Sciatic nerve (tissue), 2 donors: ENCODE measurements around the gene CETN1. TPM values are rescaled to one million over a fixed set of nuclear protein-coding genes. Genes with fewer than 3 reads are reported as not detected.

Source experiments
- ATAC-seq: fragments of 200-7000 bp; cut with Tn5 transposase; one replicate; pipeline ENCODE4 v1.9.1; 2020; ENCODE audit warnings: mild to moderate bottlenecking, moderate library complexity
- DNase-seq: peaks from one replicate; pipeline ENCODE4 v3.0.0-alpha.2; 2020; ENCODE audit warnings: low spot score
- intact Hi-C: fragments of 100-400 bp; cut with DNase I; formaldehyde crosslinking; loops from one replicate; pipeline ENCODE4 v1.14.2; 2022
- total RNA-seq: library from RNA; stranded (reverse); fragmentation: NEBNext Ultra II Directional; extraction: Animal tissue kit (Norgen Biotek cat#: 25700); gene quantifications from one replicate; pipeline ENCODE4 v1.2.1, GENCODE V29; 2021
- donor health status: DM: no; HTN: no; CAD: no.
- donor health status: DM: no; HTN: no; CAD: no.

The CETN1 gene
- total RNA-seq, 1 donor from 2014 or later = not detected

GRCh38 chr18:574865-575645 is 5.1 kb upstream of the CETN1 start:
- DNase-seq (no peak), ATAC-seq (no peak)
- intact Hi-C loops = no loop called here

DNA sequence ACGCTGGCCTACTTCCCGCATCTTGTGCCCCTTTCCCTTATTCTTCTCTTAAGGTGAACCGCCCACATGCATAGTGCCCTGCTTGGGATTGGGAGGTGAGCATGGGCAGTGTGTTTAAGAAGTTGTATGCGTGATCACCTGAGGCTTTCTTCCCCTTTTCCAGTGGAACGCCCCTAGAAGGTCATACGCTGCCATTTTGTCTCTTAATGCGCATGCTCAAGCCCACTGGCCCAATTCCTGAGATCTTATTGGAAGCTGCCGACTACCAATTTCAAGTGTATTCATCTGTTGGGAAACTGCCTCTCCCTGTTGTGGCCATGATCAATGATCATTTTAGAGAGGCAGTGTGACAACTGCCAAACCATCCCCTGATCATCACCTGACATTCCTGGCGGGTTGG is 3.3 kb upstream of the CETN1 start:
- no peak for ATAC-seq
- intact Hi-C loops = no loop called here
- DNase-seq = no peak

- ATAC-seq = no peak
- intact Hi-C loops = no loop called here
- DNase-seq = no peak
Observed at GRCh38 chr18:577643-578375, 2.4 kb upstream of the CETN1 start.

DNA sequence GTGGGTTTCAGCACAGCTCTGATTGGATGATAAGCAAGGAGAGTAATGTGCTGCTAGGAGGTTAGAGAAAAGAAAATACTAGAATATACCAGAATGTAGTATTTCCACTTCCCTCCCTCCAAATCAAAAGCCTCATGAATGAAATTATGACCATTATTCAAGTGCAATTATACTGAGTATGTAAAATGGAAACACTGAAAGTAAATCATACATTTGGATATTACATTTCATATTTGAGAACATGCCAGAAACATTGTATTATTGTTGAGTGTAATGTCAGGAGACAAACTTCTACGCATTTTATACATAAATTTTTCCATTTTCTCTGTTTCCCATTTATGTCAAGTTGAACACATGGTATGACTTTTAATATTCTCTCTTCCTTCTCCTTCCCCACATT is 942 bp upstream of the CETN1 start:
- DNase-seq (no peak), ATAC-seq (no peak)
- intact Hi-C loops = no loop called here

- DNase-seq (no peak), ATAC-seq (no peak)
- intact Hi-C loops = no loop called here
Observed at GRCh38 chr18:581096-581495, 916 bp downstream of the CETN1 start.

GRCh38 chr18:582465-582864 is 2.3 kb downstream of the CETN1 start:
- intact Hi-C loops = no loop called here
- DNase-seq (no peak), ATAC-seq (peak; percentile 17)

- DNase-seq (no peak), ATAC-seq (no peak)
- intact Hi-C loops = no loop called here
Observed at GRCh38 chr18:595068-595467, 14.9 kb downstream of the CETN1 start.

DNA sequence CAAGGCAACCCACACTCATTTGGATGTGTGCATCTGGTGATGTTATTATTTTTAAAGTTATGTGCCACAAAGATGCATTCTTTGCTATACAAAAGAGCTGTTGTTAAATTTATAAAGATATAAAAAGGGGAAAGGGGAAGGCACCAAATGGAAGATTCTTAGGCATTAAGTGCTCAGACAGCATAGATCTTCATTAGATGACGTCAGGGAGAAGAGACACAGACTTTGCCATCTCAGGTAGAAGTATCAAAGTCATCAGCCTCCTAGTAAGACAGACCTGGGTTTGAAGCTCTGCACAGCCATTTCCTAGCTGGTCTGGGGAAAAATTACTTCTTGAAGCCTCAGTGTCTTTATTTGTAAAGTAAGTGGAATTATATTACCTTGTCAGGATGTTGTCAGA is 15.4 kb downstream of the CETN1 start:
- intact Hi-C loops = no loop called here
- ATAC-seq (no peak), DNase-seq (no peak)

GRCh38 chr18:596288-596881 is 16.2 kb downstream of the CETN1 start:
- intact Hi-C loops = no loop called here
- no peak for ATAC-seq
- DNase-seq = no peak

- no peak for DNase-seq
- intact Hi-C loops = no loop called here
- no peak for ATAC-seq
Observed at GRCh38 chr18:598124-598589, 18.0 kb downstream of the CETN1 start.

GRCh38 chr18:600107-600506 is 19.9 kb downstream of the CETN1 start:
- no peak for DNase-seq
- no peak for ATAC-seq
- intact Hi-C loops = no loop called here

DNA sequence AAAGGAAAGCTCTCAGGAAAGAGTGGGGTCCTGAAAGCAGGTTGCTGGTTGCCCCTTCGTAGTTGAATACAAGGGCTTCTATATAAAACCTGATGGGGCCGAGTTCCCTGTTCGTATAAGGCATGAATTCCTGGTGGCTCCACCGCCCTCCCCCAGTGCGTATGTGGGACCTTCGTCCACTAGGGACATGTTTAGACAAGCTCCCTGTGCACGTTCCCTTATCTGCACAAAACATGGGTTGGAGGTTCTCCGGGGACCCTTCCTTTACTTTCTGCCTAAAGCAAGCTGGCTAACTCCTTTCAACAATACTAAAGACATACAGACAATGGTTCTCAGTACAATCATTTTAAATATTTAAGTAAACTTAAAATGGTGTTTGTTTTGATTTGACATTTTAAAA is 24.6 kb downstream of the CETN1 start:
- ATAC-seq (no peak), DNase-seq (no peak)
- intact Hi-C loops = no loop called here

DNA sequence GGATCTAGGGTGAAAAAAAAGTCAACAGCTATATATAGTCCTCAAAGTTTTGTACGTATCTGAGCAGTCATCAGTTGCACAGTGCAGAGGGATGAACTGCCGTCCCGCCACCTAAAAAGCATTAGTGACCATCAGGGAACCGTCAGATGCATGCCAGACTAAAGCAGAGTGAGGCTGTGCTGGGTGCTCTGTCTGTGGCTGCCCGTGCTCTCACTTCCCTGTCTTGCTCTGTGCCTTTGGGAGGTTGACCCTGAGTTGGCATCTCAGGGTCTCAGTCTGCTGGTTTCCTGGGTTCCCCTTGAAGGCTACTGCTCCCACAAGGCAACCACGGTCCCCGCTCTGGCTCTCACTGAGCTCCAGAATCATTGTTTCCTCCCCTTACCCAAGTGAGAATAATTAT is 27.8 kb downstream of the CETN1 start:
- ATAC-seq = peak; percentile 44
- DNase-seq = no peak
- intact Hi-C loops = no loop called here

GRCh38 chr18:610214-610928 is 30.2 kb downstream of the CETN1 start:
- DNase-seq = no peak
- intact Hi-C loops = no loop called here
- no peak for ATAC-seq

DNA sequence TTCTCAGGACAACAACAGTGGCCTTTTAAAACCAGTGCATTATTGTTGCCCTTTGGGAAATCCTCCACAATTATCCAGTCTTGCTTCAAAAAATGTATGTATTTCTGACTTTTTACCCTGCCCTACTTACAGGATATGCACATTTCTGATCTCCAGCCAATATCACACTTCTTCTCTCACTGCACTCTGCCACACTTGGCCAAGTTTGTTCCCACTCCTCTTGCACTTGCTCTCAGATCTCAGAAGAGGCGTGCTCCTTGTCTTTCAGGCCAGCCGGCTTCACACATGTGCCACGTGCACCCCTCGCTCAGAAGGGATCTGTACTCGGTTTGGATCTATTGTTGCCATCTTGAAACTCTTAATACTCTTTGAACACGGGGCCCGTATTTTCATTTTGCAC is 32.0 kb downstream of the CETN1 start:
- ATAC-seq (no peak), DNase-seq (no peak)
- intact Hi-C loops = no loop called here

DNA sequence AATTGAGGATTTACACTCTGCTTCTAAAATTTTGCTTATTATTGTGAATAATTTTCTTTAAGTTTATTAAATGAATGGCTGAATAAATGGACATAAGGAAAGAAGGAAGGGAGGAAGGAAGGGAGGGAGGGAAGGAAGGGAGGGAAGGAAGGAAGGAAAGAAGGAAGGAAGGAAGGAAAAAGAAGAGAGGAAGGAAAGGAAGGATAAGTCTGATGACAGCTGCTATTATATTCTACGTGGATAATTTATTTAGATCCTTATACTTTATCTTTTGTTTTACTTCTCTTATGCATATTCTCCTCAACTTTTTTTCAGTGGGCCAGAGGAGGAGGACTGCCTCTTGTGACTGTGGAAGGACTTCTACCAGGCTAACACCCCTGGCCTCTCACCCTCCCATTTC is 34.0 kb downstream of the CETN1 start:
- ATAC-seq (no peak), DNase-seq (no peak)
- intact Hi-C loops = no loop called here

DNA sequence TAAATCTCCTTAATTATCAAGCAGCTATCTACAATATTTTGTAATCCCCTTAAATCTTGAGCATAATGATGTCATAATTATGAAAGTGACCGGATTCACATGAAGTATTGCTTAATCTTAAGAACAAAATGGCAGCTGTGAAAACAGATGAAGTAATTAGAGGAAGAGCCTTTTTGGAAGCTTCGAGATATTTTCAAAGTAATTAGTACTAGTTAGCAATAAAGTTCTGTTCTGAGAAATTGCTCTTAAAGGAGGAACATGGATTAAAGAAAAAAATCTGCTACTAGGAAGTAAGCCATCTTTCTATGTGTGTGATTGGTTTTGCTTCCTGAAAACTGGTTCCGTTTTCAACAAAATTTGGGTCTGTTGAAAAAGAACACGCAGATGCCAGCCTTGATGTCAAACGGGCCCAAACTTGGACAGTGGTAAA is 34.9 kb downstream of the CETN1 start:
- ATAC-seq (peak; percentile 69), DNase-seq (no peak)
- intact Hi-C loops = loop anchor here (5.0 kb wide), 1 partner anchor 328 kb away; no protein-coding TSS in a partner anchor

DNA sequence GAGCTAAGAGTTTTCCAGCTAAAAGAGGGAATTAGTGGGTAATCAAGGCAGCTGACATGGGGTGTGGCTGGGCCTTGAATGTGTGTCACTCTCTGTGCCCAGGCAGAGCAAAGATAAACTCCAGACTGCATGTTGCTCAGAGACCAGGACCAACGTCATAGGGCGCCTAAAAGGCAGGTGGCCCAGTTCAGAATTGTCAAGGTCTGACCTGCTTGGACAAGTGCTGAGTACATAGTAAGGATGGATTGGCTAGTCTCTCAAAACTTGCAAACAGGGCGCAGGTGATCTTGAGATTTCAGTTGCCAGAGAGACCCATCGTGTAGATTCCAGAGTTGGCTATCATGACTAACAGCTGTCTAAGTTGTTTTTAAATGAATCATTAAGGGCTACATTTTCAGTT is 35.6 kb downstream of the CETN1 start:
- ATAC-seq = peak; percentile 52
- no peak for DNase-seq
- intact Hi-C loops = loop anchor here (5.0 kb wide), 1 partner anchor 328 kb away; no protein-coding TSS in a partner anchor

DNA sequence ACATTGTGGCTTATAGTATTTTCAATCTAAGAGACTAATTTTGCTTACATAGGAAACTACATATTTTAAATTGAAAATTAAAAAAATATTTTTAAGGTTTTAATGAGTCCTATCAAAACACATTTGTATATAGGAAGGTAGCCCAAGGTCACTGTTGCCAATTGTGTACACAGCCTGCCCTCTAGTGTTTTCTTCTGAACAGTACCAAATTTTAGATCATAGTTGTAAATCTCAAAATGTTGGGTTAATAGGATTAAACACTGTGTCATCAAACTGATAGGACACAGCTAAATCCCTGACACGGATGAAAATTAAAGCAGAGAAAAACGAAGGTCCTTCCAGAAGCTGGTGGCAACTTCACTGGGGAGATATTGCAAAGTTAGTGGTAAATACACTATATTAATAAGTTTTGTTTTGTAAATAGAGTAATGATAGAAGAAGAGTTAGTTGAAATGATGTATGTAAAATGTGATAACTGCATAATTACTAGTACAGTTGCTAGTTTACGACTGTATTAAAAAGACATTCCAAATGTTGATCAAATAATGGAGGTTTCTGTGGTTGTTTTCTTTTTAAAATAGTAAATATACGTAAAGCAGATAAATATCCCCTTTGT is 36.3 kb downstream of the CETN1 start:
- intact Hi-C loops = loop anchor here (5.0 kb wide), 1 partner anchor 329 kb away; no protein-coding TSS in a partner anchor
- ATAC-seq (peak; percentile 69), DNase-seq (no peak)
